ENCODE measurements around the gene ZNF654.

ZNF654 gene

DNA sequence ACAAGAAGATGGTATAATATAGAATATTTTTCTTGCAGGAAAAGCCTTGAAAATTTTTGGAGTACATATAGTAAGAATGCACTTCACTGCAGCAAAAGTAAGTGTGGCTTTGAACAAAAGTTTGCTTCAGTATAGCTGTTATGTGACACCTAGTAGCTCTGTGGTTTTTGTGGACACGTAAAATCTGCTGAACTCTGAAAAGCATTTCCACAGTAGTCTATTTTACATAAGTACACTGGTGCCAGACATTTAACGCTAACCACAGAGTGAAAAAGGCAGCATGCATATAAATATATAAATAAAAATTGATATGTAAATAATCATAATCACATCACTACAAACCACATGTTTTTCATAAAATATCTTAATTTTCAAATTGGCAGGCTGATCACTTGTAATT lies 40.0 kb upstream of the ZNF654 start:
- no peak overlapping the region for H3K23ac ChIP-seq (ENCODE audit: low read length)
- no peak overlapping the region for H3K14ac ChIP-seq (ENCODE audit: low read length)
- no peak for DNase-seq
- H3K79me1 ChIP-seq (ENCODE audit: low read length) = no peaks in the 10 kb centered on the region
- no peaks in the 10 kb centered on the region for H3K36me3 ChIP-seq (ENCODE audit: control insufficient read depth in 1 of 2, insufficient read depth in 2 of 2, low read length in 2 of 2)
- no peaks in the 10 kb centered on the region for H3K79me2 ChIP-seq (ENCODE audit: control insufficient read depth, insufficient read depth, low read length, poor library complexity)
- no peaks in the 10 kb centered on the region for H3K27me3 ChIP-seq (ENCODE audit: insufficient read depth, low read length)
- no peak overlapping the region for H4K12ac ChIP-seq (ENCODE audit: low read depth, low read length)
- no peak overlapping the region for H3K4ac ChIP-seq (ENCODE audit: low read depth, low read length)
- no peak overlapping the region for H2BK12ac ChIP-seq (ENCODE audit: low read length)
- WGBS (ENCODE audit: extremely low coverage, insufficient coverage, insufficient read length) = no CpG with 5 or more reads among the region's 2 CpGs
- no peak overlapping the region for H2AFZ ChIP-seq (ENCODE audit: insufficient read depth, low read length, poor library complexity)
- H3K9ac ChIP-seq (ENCODE audit: low read length) = no peak overlapping the region
- H3K4me1 ChIP-seq (ENCODE audit: control insufficient read depth in 1 of 2, insufficient read depth in 2 of 2, low read length in 2 of 2) = no peaks in the 10 kb centered on the region
- H3K27ac ChIP-seq (ENCODE audit: low read depth, low read length) = no peak overlapping the region
- H4K91ac ChIP-seq (ENCODE audit: low read depth, low read length) = no peak overlapping the region
- no peak overlapping the region for H3K4me3 ChIP-seq (ENCODE audit: low read depth, low read length)
- H2AK5ac ChIP-seq (ENCODE audit: low read length) = no peak overlapping the region
- H4K8ac ChIP-seq (ENCODE audit: low read depth, low read length) = no peak overlapping the region
- no peak overlapping the region for H3K18ac ChIP-seq (ENCODE audit: low read length)
- no peaks in the 10 kb centered on the region for H3K9me3 ChIP-seq (ENCODE audit: insufficient read depth, low read depth, low read length)
- no peak overlapping the region for H2BK120ac ChIP-seq (ENCODE audit: insufficient read depth, low read length, poor library complexity)
- H3K4me2 ChIP-seq (ENCODE audit: low read length) = no peak overlapping the region
- no peak overlapping the region for H2BK5ac ChIP-seq (ENCODE audit: low read depth, low read length, poor library complexity)

DNA sequence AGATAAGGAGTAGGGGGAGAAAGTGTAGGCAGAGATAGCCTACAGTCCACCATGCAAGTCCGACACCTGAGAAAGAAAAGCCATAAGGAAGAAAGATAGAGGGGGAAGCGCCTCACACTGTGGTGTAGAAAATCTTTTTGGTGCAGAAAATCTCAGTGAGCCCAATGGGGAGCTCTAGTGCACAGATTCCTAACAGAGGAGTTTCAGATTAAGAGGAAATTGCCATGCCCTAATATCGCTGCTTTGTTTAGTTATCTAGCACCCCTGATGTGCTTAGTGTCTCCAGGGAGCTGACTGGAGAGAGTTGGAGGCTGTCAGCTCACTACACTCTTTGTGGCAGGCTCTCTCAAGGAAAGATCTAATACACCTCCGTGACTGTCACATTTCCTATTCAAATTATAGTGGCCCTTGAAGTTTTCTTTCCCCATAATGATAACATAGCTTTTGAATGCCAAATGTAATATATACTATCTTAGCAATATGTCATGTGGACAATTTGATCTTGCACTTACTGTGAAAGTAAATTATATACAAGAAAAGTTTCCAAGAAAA lies 34.0 kb upstream of the ZNF654 start:
- no peak overlapping the region for H4K91ac ChIP-seq (ENCODE audit: low read depth, low read length)
- H3K36me3 ChIP-seq (ENCODE audit: control insufficient read depth in 1 of 2, insufficient read depth in 2 of 2, low read length in 2 of 2) = no peaks in the 10 kb centered on the region
- no peak overlapping the region for H3K9ac ChIP-seq (ENCODE audit: low read length)
- H3K79me2 ChIP-seq (ENCODE audit: control insufficient read depth, insufficient read depth, low read length, poor library complexity) = no peaks in the 10 kb centered on the region
- H4K12ac ChIP-seq (ENCODE audit: low read depth, low read length) = no peak overlapping the region
- H3K4me1 ChIP-seq (ENCODE audit: control insufficient read depth in 1 of 2, insufficient read depth in 2 of 2, low read length in 2 of 2) = no peaks in the 10 kb centered on the region
- H2AK5ac ChIP-seq (ENCODE audit: low read length) = no peak overlapping the region
- no peak overlapping the region for H2AFZ ChIP-seq (ENCODE audit: insufficient read depth, low read length, poor library complexity)
- H3K14ac ChIP-seq (ENCODE audit: low read length) = no peak overlapping the region
- H3K9me3 ChIP-seq (ENCODE audit: insufficient read depth, low read depth, low read length) = peaks cover 5% of the 10 kb centered on the region
- H3K27me3 ChIP-seq (ENCODE audit: insufficient read depth, low read length) = no peaks in the 10 kb centered on the region
- H3K4ac ChIP-seq (ENCODE audit: low read depth, low read length) = no peak overlapping the region
- no peak for DNase-seq
- no peak overlapping the region for H2BK5ac ChIP-seq (ENCODE audit: low read depth, low read length, poor library complexity)
- H2BK120ac ChIP-seq (ENCODE audit: insufficient read depth, low read length, poor library complexity) = no peak overlapping the region
- no peak overlapping the region for H3K4me2 ChIP-seq (ENCODE audit: low read length)
- H3K79me1 ChIP-seq (ENCODE audit: low read length) = no peaks in the 10 kb centered on the region
- no CpG with 5 or more reads among the region's 4 CpGs for WGBS (ENCODE audit: extremely low coverage, insufficient coverage, insufficient read length)
- H3K18ac ChIP-seq (ENCODE audit: low read length) = no peak overlapping the region
- H3K27ac ChIP-seq (ENCODE audit: low read depth, low read length) = no peak overlapping the region
- no peak overlapping the region for H3K4me3 ChIP-seq (ENCODE audit: low read depth, low read length)
- H3K23ac ChIP-seq (ENCODE audit: low read length) = no peak overlapping the region
- H2BK12ac ChIP-seq (ENCODE audit: low read length) = no peak overlapping the region
- no peak overlapping the region for H4K8ac ChIP-seq (ENCODE audit: low read depth, low read length)

DNA sequence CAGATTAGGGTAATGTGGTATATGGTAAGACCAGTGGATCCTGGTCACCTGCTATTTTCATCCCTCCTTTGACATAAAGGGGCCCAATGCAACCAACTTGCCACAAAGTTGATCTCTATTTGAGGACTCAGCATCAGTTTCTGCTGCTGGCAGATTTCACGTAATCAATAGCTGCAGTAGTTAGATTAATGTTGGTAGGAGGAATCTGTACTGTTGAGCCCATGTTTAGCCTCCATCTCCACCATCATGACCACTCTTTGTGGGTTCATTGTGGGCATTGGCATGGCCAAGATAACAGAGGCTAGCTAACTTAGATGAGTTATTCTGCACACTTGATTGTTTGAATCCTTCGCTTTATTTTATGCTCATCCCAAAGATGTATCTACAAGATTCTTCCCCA lies 30.2 kb upstream of the ZNF654 start:
- Histone ChIP-seq H2BK12ac (ENCODE audit: low read length) (no peak overlapping the region), H2BK5ac (ENCODE audit: low read depth, low read length, poor library complexity) (no peak overlapping the region), H4K91ac (ENCODE audit: low read depth, low read length) (no peak overlapping the region), H3K79me1 (ENCODE audit: low read length) (no peaks in the 10 kb centered on the region), H3K23ac (ENCODE audit: low read length) (no peak overlapping the region), H2AFZ (ENCODE audit: insufficient read depth, low read length, poor library complexity) (no peak overlapping the region), H2AK5ac (ENCODE audit: low read length) (no peak overlapping the region), H3K9ac (ENCODE audit: low read length) (no peak overlapping the region), H3K36me3 (ENCODE audit: control insufficient read depth in 1 of 2, insufficient read depth in 2 of 2, low read length in 2 of 2) (no peaks in the 10 kb centered on the region), H3K14ac (ENCODE audit: low read length) (no peak overlapping the region), H3K4me2 (ENCODE audit: low read length) (no peak overlapping the region), H4K8ac (ENCODE audit: low read depth, low read length) (no peak overlapping the region), H2BK120ac (ENCODE audit: insufficient read depth, low read length, poor library complexity) (no peak overlapping the region), H4K12ac (ENCODE audit: low read depth, low read length) (no peak overlapping the region), H3K27ac (ENCODE audit: low read depth, low read length) (no peak overlapping the region), H3K4me3 (ENCODE audit: low read depth, low read length) (no peak overlapping the region), H3K27me3 (ENCODE audit: insufficient read depth, low read length) (no peaks in the 10 kb centered on the region), H3K4ac (ENCODE audit: low read depth, low read length) (no peak overlapping the region), H3K79me2 (ENCODE audit: control insufficient read depth, insufficient read depth, low read length, poor library complexity) (no peaks in the 10 kb centered on the region), H3K18ac (ENCODE audit: low read length) (no peak overlapping the region), H3K9me3 (ENCODE audit: insufficient read depth, low read depth, low read length) (peaks cover 5% of the 10 kb centered on the region), H3K4me1 (ENCODE audit: control insufficient read depth in 1 of 2, insufficient read depth in 2 of 2, low read length in 2 of 2) (no peaks in the 10 kb centered on the region)
- no peak for DNase-seq
- WGBS (ENCODE audit: extremely low coverage, insufficient coverage, insufficient read length) = no CpG with 5 or more reads among the region's 2 CpGs

DNA sequence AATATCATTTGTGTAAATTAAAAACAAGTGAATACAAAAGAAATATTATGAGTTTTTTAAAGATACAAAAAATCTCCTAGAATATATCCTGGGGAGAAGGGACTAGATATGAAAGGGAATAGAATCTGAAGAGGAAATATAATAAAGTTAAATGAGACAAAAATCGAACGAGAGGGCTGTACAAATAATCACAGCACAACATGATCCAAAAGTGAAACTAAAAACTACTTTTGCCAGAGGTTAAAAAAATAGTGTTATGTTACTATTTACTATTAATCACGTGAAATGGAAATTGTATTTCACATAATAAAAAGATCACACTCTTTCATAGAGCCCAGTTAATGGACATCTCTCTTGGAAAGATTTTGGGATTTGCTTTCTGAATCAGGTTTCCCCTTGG lies 28.8 kb upstream of the ZNF654 start:
- Histone ChIP-seq H3K79me1 (ENCODE audit: low read length) (no peaks in the 10 kb centered on the region), H3K79me2 (ENCODE audit: control insufficient read depth, insufficient read depth, low read length, poor library complexity) (no peaks in the 10 kb centered on the region), H2BK120ac (ENCODE audit: insufficient read depth, low read length, poor library complexity) (no peak overlapping the region), H2AK5ac (ENCODE audit: low read length) (no peak overlapping the region), H3K27me3 (ENCODE audit: insufficient read depth, low read length) (no peaks in the 10 kb centered on the region), H3K18ac (ENCODE audit: low read length) (no peak overlapping the region), H3K27ac (ENCODE audit: low read depth, low read length) (no peak overlapping the region), H3K4ac (ENCODE audit: low read depth, low read length) (no peak overlapping the region), H4K91ac (ENCODE audit: low read depth, low read length) (no peak overlapping the region), H2BK12ac (ENCODE audit: low read length) (no peak overlapping the region), H3K4me1 (ENCODE audit: control insufficient read depth in 1 of 2, insufficient read depth in 2 of 2, low read length in 2 of 2) (no peaks in the 10 kb centered on the region), H3K9ac (ENCODE audit: low read length) (no peak overlapping the region), H3K36me3 (ENCODE audit: control insufficient read depth in 1 of 2, insufficient read depth in 2 of 2, low read length in 2 of 2) (no peaks in the 10 kb centered on the region), H2AFZ (ENCODE audit: insufficient read depth, low read length, poor library complexity) (no peak overlapping the region), H3K4me3 (ENCODE audit: low read depth, low read length) (no peak overlapping the region), H3K4me2 (ENCODE audit: low read length) (no peak overlapping the region), H4K12ac (ENCODE audit: low read depth, low read length) (no peak overlapping the region), H4K8ac (ENCODE audit: low read depth, low read length) (no peak overlapping the region), H3K14ac (ENCODE audit: low read length) (no peak overlapping the region), H3K23ac (ENCODE audit: low read length) (no peak overlapping the region), H2BK5ac (ENCODE audit: low read depth, low read length, poor library complexity) (no peak overlapping the region), H3K9me3 (ENCODE audit: insufficient read depth, low read depth, low read length) (peaks cover 5% of the 10 kb centered on the region)
- no peak for DNase-seq
- WGBS (ENCODE audit: extremely low coverage, insufficient coverage, insufficient read length) = no CpG with 5 or more reads among the region's 3 CpGs
